HG03103 (cell line): ENCODE data around the gene LHFPL4.

Experiments used
- ATAC-seq: cut with Tn5 transposase; IDR thresholded peaks from one replicate; pipeline ENCODE4 v1.9.1; 2021; ENCODE audit warnings: low read depth; ENCODE audit not compliant: unreplicated experiment

Gene LHFPL4

DNA sequence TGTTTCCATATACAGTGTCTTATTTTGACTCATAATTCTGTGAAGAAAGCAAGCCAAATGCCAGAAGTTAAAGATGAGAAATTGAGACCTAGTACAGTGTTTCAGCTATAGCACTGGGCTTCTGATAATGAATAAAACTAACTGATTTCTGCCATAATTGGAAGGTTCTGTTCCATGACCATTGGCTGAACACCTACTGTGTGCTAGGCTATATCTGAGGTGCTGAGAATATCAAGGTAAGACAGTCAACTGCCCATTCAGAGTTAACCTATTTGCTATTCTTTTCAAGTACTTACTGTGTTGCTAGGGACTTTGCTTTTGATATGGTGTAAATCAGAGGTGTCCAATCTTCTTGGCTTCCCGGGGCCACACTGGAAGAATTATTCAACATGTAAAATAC is 73.4 kb downstream of the LHFPL4 start:
- no peak for ATAC-seq

DNA sequence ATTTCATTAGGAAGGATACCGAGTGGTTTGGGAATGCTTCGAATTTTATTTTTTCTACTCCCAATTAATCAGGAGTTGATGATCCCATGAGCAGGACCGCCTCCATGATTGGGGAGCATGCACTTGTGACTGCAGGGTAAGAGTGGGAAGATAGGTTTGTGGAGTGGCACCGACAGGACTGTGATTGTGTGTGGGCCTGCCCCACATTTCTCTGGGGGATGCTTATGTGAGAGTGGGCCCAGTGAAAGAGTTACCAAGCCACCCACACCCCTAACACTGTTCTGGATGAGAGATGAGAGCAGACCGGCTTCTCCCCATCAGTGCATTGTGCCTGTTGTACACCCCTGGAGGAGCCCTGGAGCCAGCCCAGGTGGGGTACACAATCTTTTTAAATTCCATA is 76.7 kb downstream of the LHFPL4 start:
- ATAC-seq = no peak

- no peak for ATAC-seq
Observed at GRCh38 chr3:9474482-9474881, 79.1 kb downstream of the LHFPL4 start.

- no peak for ATAC-seq
Observed at GRCh38 chr3:9473496-9474065, 80.0 kb downstream of the LHFPL4 start.

DNA sequence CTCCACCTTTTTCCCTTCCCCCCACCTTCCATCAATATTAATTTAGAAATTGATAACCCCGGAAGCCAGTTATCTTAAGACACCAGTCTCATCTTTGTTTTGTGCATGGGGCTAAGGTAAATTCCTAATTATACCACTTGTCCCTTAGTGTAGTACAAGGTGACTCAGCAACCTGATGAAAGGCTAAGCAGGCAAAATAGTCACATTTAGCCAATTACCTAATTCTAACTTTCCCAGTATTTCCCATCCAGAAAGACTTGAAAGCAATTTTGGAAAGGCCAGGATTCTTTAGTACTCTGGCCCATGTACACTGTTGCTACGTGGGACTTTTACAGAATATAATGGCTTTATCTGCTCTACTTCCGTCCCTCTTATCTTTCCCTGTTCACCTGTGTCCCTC is 83.6 kb downstream of the LHFPL4 start:
- no peak for ATAC-seq

DNA sequence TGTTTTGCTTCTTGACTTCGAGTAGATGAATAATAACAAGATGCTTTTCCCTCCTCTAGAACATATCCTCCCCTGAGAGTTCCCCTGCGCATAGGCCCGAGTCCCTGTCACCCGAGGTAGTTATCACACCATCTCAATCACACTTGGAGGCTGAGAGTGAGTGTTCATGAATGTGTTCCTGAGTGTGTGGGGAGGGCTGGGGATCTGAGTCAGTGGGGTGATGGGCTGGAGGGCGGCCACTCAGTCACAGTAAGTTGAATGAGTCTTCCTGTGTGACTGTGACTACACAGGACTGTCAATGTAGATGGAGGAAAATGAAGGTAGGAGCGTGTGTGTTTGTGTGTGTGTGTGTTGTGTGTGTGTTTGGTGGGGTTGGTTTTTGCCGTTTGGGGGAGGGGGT is 85.2 kb downstream of the LHFPL4 start:
- ATAC-seq = no peak

DNA sequence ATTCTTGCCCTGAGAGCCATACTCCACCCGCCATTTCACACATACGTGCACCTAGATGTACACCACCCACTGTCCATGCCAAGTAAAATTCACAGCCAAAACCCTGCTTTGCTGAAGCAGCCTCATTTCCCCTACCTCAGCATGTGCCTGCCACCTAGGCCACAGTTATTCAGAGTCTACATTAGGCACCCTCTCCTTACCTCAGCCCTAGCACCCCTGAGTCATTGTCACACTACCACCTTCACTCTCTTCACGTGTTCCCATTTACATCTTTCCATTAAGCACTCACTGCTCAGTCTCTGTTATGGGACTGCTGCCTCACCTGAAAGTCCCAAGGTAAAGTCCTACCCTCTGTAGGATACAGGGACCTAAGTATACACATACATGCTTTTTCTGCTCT is 86.2 kb downstream of the LHFPL4 start:
- ATAC-seq = no peak

- ATAC-seq = no peak
Observed at GRCh38 chr3:9455596-9456131, 98.0 kb downstream of the LHFPL4 start.

GRCh38 chr3:9452417-9452816 is 101.2 kb downstream of the LHFPL4 start:
- ATAC-seq = no peak

- ATAC-seq = no peak
Observed at GRCh38 chr3:9450991-9451390, 102.6 kb downstream of the LHFPL4 start.

- no peak for ATAC-seq
Observed at GRCh38 chr3:9450126-9450525, 103.5 kb downstream of the LHFPL4 start.

DNA sequence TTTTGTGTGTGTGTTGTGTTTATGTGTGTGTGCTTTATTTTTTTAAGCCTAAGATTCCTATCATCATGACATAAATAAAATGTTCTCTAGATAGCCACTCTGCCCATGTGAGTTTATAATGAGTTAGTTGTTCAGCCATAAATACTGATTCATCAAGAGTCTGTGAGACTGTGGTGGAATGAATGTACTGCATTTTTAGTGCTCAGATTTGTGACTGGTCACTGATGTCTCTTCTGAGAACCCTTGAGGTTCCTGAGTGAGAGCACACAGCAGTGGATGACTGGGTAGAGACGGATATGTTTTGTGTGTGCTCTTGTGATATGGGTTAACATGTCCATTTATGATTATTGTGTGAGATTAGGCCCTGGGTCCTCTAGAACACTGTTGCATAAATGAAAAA is 105.0 kb downstream of the LHFPL4 start:
- no peak for ATAC-seq
